ENCODE results near the gene STXBP2. TPM values are rescaled to one million over a fixed set of nuclear protein-coding genes. Genes with fewer than 3 reads are reported as not detected.

Gene STXBP2
- polyA plus RNA-seq (ENCODE audit: insufficient read length in 12 of 12): 10 to 100 TPM in 2 of 12 donors, 1 to 10 TPM in 9, not detected in 1; 2.9 to 31.2 (median 4.1) TPM
- long read RNA-seq, donor 1, transcript STXBP2-201 (19 exons, 1,876 nt): major isoform, 23 of 39 reads
- long read RNA-seq, donor 1, partial matches to known transcripts: 11 of 39 reads
- long read RNA-seq, donor 1, other reads (novel, unspliced or antisense): 0 of 39 reads
- long read RNA-seq, donor 2, partial matches to known transcripts: 0 of 1 reads
- long read RNA-seq, donor 2, other reads (novel, unspliced or antisense): 0 of 1 reads
- long read RNA-seq, donor 3, partial matches to known transcripts: 0 of 1 reads
- long read RNA-seq, donor 3, other reads (novel, unspliced or antisense): 0 of 1 reads
- long read RNA-seq, donor 4: 0 reads
- long read RNA-seq, donor 5: 0 reads
- long read RNA-seq, donor 6, partial matches to known transcripts: 0 of 1 reads
- long read RNA-seq, donor 6, other reads (novel, unspliced or antisense): 0 of 1 reads
- long read RNA-seq, donor 7: 0 reads
- long read RNA-seq, donor 8, partial matches to known transcripts: 0 of 1 reads
- long read RNA-seq, donor 8, other reads (novel, unspliced or antisense): 0 of 1 reads
- long read RNA-seq, donor 9: 0 reads
- long read RNA-seq, donor 10, partial matches to known transcripts: 0 of 2 reads
- long read RNA-seq, donor 10, other reads (novel, unspliced or antisense): 0 of 2 reads
- long read RNA-seq, donor 11: 0 reads

- no peak for DNase-seq
Observed at GRCh38 chr19:7636691-7637373, at the start of gene STXBP2. Gene STXBP2 (plus strand): TSS chr19:7637110. CDS start chr19:7637150, 40 bp downstream.

- no peak for DNase-seq
Observed at GRCh38 chr19:7589822-7590221, 47.1 kb upstream of the STXBP2 start.

DNA sequence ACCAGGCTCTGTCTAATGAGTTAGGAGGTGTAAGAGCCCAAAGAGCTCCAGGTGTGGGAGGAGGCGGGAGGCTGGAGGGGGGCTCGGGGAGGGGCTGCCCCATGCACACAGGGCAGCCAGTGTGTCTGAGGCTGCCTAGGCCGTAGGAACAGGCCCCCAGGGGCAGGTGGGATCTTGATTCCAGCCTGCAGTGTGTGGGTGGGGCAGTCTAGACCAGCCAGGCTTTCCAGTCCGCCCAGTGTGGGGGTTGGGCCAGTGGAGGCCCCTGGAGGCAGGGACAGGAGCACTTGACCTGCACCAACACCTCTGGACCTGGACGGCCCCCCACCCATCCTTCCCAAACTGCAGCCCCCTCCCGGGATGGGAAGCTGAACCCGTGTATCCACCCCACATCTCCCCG, 46.7 kb upstream of the STXBP2 start:
- no peak for DNase-seq

DNA sequence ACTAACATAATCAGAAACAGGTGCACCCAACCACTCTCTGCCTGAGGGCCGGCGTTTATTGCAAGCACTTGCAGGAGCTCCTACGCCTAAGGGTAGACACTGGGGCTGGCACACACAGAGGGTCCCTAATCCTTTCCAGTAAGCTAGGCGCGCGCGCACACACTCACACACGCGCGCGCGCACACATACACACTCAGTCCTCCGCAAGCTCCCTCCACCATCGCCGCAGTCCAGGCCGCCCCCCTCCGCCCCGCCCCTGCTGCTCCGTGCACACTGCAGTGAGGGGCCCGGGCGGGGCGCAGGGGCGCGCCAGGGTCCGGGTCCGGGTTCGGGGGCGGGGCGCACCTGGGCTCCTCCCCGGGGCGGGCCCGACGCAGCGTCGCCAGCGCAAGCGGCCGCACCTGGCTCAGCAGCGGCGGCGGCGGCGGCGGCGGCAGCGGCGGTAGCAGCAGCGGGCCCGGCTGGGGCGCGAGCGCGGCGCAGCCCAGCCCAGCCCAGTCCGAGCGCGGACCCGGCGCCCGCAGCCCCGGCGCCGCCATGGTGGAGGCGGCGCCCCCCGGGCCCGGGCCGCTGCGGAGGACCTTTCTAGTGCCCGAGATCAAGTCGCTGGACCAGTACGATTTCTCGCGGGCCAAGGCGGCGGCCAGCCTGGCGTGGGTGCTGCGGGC, 41.3 kb upstream of the STXBP2 start, which contains the start of gene CAMSAP3:
CAMSAP3 (plus strand) TSS at position 398 of the 668 bp plus-strand sequence; CDS start at position 538, 140 bp downstream.
- DNase-seq: no peak

GRCh38 chr19:7596211-7596937, 40.5 kb upstream of the STXBP2 start:
- no peak for DNase-seq

GRCh38 chr19:7597689-7598088, 39.2 kb upstream of the STXBP2 start:
- DNase-seq: no peak

DNA sequence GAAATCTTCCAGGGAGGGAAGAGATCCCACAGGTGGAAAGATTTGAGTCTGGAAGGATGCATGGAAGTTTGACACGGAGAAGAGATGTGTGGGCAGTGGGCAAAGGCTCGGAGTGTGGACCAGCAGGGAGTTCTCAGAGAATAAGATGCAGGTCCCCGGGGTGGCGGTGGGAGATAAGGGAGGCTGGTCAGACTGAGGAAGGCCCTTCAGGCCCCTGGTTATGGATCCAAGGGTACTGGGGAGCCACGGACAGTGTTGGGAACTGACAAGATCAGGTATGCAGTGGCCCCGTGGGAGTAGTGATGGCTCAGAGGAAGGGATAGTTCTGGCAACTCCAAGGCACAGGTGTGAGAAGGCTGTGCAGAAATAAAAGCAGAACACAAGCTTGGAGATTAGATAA, 38.7 kb upstream of the STXBP2 start:
- DNase-seq: no peak

DNA sequence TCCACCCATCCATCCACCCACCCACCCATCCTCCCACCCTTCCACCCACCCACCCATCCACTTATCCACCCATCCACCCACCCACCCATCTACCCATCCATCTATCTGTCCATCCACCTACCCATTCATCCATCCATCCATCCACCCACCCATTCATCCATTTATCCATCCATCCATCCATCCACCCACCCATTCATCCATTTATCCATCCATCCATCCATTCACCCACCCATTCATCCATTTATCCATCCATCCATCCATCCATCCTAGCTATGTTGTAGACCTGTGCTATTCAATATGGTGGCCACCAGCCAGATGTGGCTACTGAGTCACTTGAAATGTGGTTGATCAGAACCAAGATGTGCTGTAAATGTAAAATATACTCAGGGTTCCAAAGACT, 36.2 kb upstream of the STXBP2 start:
- no peak for DNase-seq

- DNase-seq: no peak
Observed at GRCh38 chr19:7602240-7602934, 34.5 kb upstream of the STXBP2 start.

DNA sequence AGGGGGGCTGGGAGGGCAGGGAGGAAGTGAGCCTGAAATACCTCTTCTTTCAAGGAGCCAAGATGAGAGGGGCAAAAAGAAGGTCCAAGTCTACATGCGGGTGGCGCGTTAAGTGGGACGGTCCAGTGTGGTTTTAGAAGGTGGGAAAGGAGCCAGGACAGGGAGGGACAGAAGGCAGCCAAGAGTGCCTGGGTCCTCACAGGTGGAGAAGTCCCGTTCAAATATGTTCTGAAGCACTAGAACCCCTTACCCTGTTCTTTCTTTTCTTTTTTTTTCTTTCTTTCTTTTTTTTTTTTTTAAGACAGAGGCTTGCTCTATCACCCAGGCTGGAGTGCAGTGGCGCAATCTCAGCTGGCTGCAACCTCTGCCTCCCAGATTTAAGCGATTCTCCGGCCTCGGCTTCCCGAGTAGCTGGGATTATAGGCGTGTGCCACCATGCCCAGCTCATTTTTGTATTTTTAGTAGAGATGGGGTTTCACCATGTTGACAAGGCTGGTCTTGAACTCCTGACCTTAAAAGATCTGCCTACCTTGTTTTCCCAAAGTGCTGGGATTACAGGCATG, 33.9 kb upstream of the STXBP2 start:
- no peak for DNase-seq

DNA sequence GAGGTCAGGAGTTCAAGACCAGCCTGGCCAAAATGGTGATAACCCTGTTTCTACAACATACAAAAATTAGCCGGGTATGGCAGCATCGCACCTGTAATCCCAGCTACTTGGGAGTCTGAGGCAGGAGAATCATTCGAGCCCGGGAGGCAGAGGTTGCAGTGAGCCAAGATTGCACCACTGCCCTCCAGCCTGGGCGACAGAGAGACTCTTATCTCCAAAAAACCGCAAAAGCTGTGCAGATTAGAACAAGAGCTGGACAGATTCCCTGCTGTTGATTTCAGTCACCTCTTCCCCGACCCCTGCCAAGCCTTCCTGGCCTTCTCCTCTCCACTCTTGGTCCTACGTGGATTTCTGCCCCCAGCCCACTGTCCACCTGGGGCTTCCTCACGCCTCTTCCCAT, 33.0 kb upstream of the STXBP2 start:
- no peak for DNase-seq

- no peak for DNase-seq
Observed at GRCh38 chr19:7605490-7606222, 31.3 kb upstream of the STXBP2 start.

DNA sequence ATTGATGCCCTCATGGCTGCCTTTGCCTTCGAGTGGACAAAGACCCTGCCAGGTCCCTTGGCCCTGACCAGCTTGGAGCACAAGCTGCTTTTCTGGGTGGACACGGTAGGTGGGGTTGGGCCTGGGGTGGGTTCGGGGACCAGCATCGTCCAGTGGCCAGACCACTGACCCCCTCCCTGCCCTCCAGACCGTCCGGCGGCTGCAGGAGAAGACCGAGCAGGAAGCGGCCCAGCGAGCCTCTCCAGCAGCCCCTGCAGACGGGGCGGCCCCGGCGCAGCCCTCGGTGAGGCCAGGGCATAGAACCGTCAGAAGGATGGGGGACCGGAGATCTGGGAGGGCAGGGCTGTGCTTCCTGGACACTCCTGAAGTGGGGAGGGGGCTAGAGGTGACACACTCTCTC, 30.6 kb upstream of the STXBP2 start:
- DNase-seq: no peak

DNA sequence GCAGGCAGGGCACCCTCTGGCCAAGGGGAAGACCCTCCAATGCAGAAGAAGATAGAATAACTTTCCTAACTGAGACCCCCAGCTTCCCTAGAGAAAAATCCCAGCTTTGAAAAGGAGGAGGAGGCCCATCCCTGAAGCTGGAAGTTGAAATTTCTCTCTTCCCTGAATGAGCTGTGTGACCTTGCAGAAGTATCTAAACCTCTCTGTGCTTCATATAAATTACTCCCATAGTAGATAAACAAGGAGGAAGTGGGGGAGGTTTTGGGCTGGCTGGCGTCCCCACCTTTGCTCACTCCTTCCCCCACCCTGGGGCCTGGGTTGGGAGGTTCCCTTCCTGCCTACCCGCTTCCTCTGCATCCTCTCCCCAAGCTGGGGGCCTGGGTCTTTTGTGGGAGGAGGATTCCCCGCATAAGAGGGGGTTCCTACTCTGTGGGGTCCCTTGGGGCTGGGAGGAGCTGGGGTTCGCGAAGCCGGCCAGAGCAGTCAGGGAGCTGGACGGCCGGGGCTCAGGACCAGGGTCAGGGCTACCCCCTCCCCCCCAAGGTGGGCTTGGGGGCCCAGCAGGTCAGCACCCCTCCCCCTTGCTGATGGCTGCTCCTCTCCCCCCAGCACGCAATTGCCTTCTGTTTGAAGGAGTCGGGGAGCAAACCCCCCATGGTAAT, 29.6 kb upstream of the STXBP2 start:
- no peak for DNase-seq

DNA sequence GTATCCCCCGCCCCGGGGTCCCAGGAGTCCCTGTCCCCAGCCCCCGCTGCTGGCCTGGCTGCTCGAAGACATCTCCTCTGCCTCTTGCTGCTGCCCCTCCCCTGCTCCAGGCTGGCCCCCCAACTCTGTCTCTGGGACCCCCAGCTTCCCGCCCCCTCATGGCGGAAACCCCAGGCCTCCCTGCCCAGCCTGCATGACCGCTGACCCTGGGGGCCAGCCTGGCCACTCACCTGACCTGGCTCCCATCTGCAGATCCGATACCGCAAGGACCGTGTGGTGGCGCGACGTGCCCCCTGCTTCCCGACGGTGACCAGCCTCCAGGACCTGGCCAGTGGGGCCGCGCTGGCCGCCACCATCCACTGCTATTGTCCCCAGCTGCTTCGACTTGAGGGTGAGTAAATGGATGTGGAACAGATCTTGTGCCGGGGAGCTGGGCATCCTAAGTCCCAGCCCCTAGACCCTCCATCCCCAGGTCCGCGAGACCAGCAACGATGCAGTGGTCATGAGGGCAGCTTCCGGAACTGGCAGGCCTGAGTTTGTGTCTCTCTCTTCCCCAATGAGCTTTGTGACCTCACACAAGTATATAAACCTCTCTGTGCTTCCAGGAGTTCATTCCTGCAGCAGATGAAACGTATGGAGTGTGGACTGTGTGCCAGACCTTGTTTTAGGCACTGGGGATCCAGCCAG, 28.9 kb upstream of the STXBP2 start:
- no peak for DNase-seq

GRCh38 chr19:7610491-7611240, 26.2 kb upstream of the STXBP2 start:
- no peak for DNase-seq

DNA sequence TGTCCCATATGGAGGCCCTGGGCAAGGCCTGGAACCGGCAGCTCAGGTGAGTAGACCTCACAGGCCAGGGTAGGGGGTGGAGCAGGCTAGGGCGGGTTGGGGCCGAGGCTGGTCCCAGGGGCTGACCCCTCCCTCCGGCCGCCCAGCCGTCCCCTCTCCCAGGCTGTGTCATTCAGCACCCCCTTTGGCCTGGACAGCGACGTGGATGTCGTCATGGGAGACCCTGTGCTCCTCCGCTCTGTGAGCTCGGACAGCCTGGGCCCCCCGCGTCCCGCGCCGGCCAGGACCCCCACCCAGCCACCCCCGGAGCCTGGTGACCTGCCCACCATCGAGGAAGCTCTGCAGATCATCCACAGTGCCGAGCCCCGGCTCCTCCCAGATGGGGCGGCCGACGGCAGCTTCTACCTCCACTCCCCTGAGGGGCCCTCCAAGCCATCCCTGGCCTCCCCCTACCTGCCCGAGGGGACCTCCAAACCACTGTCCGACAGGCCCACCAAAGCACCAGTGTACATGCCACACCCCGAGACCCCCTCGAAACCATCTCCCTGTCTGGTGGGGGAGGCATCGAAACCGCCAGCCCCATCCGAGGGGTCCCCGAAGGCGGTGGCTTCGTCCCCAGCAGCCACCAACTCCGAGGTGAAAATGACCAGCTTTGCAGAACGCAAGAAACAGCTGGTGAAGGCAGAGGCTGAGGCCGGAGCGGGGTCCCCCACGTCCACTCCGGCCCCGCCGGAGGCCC, 25.2 kb upstream of the STXBP2 start:
- no peak for DNase-seq
